ENCODE results near the gene IKZF3.

DNA sequence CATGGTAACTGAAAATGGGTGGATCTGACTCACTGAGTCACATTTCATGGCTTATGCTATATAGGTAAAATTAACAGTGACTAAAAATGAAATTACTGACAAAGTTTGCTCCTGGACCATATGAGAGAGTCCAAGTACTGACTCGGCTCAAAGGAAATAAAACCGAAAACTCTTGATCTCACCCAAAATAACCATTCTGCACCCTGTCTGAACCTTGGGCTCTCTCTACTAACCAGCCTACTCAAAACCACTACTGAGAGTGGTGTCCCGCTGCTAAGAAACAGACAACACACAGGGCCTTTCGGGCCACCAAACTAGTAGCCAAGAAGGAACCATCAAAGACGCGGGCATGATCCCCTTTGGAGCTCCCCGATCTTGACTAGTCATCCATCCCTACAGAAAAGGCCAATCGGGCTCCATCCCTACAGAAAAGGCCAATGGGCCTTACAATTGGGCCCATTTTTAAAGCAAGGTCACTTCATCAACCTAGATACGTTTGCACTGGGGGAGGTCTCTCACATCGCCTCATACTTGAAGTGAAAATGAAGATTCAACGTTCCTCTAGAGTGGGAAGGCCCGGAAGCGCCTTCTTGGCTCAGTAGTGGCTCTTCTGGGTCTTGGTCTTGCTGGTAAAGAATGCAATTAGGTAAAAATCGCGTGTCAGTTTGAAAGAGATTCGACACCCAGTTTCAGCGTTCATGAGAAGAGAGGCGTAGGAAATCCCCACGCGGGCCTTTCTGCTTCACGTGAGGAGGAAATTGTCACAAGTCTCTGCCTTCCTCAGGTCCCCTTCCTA lies 3.2 kb upstream of the IKZF3 start:
- TF ChIP-seq, protein P1, sequence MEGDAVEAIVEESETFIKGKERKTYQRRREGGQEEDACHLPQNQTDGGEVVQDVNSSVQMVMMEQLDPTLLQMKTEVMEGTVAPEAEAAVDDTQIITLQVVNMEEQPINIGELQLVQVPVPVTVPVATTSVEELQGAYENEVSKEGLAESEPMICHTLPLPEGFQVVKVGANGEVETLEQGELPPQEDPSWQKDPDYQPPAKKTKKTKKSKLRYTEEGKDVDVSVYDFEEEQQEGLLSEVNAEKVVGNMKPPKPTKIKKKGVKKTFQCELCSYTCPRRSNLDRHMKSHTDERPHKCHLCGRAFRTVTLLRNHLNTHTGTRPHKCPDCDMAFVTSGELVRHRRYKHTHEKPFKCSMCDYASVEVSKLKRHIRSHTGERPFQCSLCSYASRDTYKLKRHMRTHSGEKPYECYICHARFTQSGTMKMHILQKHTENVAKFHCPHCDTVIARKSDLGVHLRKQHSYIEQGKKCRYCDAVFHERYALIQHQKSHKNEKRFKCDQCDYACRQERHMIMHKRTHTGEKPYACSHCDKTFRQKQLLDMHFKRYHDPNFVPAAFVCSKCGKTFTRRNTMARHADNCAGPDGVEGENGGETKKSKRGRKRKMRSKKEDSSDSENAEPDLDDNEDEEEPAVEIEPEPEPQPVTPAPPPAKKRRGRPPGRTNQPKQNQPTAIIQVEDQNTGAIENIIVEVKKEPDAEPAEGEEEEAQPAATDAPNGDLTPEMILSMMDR (IDR thresholded peaks at IDR 0.05): no peak
- TF ChIP-seq JUND (IDR thresholded peaks at IDR 0.05) (no peak), POLR2AphosphoS5 (IDR thresholded peaks at IDR 0.05; ENCODE audit: low read depth, low read length) (no peak), EZH2phosphoT487 (IDR thresholded peaks at IDR 0.05; ENCODE audit: borderline replicate concordance, low read depth) (no peak), RXRA (IDR thresholded peaks at IDR 0.05; ENCODE audit: borderline replicate concordance, low read depth) (no peak), NRF1 (IDR thresholded peaks at IDR 0.05; ENCODE audit: low read depth, low read length) (no peak), SIN3A (IDR thresholded peaks at IDR 0.05; ENCODE audit: borderline replicate concordance, low read depth, low read length) (no peak), SMC3 (IDR thresholded peaks at IDR 0.05; ENCODE audit: low read depth, low read length) (no peak), GABPA (IDR thresholded peaks at IDR 0.05; ENCODE audit: low read depth) (no peak), MXI1 (IDR thresholded peaks at IDR 0.05; ENCODE audit: low read depth, low read length) (no peak)
- TF ChIP-seq, protein P2, sequence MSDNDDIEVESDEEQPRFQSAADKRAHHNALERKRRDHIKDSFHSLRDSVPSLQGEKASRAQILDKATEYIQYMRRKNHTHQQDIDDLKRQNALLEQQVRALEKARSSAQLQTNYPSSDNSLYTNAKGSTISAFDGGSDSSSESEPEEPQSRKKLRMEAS (IDR thresholded peaks at IDR 0.05; ENCODE audit: low read depth): no peak
- TF ChIP-seq, protein P3, sequence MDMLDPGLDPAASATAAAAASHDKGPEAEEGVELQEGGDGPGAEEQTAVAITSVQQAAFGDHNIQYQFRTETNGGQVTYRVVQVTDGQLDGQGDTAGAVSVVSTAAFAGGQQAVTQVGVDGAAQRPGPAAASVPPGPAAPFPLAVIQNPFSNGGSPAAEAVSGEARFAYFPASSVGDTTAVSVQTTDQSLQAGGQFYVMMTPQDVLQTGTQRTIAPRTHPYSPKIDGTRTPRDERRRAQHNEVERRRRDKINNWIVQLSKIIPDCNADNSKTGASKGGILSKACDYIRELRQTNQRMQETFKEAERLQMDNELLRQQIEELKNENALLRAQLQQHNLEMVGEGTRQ (IDR thresholded peaks at IDR 0.05; ENCODE audit: borderline replicate concordance, low read depth, low read length): no peak
- TF ChIP-seq, protein P4, sequence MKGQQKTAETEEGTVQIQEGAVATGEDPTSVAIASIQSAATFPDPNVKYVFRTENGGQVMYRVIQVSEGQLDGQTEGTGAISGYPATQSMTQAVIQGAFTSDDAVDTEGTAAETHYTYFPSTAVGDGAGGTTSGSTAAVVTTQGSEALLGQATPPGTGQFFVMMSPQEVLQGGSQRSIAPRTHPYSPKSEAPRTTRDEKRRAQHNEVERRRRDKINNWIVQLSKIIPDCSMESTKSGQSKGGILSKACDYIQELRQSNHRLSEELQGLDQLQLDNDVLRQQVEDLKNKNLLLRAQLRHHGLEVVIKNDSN (IDR thresholded peaks at IDR 0.05; ENCODE audit: borderline replicate concordance, low read depth): no peak
- TF ChIP-seq, protein P5, sequence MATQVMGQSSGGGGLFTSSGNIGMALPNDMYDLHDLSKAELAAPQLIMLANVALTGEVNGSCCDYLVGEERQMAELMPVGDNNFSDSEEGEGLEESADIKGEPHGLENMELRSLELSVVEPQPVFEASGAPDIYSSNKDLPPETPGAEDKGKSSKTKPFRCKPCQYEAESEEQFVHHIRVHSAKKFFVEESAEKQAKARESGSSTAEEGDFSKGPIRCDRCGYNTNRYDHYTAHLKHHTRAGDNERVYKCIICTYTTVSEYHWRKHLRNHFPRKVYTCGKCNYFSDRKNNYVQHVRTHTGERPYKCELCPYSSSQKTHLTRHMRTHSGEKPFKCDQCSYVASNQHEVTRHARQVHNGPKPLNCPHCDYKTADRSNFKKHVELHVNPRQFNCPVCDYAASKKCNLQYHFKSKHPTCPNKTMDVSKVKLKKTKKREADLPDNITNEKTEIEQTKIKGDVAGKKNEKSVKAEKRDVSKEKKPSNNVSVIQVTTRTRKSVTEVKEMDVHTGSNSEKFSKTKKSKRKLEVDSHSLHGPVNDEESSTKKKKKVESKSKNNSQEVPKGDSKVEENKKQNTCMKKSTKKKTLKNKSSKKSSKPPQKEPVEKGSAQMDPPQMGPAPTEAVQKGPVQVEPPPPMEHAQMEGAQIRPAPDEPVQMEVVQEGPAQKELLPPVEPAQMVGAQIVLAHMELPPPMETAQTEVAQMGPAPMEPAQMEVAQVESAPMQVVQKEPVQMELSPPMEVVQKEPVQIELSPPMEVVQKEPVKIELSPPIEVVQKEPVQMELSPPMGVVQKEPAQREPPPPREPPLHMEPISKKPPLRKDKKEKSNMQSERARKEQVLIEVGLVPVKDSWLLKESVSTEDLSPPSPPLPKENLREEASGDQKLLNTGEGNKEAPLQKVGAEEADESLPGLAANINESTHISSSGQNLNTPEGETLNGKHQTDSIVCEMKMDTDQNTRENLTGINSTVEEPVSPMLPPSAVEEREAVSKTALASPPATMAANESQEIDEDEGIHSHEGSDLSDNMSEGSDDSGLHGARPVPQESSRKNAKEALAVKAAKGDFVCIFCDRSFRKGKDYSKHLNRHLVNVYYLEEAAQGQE (IDR thresholded peaks at IDR 0.05; ENCODE audit: low read depth, low read length): no peak

Data from SK-N-SH (cell line).